Retinal pigment epithelial cell (primary cell): ENCODE data around the gene EYA4.

Experiments used
- DNase-seq: peaks from one replicate; pipeline ENCODE4 v3.0.0-alpha.2; 2010; ENCODE audit warnings: low read depth
- H3K4me3 ChIP-seq: 2 replicates; pipeline ENCODE4 v1.5.1; 2011; ENCODE audit warnings: mild to moderate bottlenecking, low read length, control low read depth, moderate library complexity
- TF ChIP-seq, protein P1 (sequence below): conservative IDR thresholded peaks from 2 replicates; pipeline ENCODE4 v1.5.1; 2011; ENCODE audit warnings: low read depth, low read length, control low read depth, inconsistent platforms

Gene EYA4

DNA sequence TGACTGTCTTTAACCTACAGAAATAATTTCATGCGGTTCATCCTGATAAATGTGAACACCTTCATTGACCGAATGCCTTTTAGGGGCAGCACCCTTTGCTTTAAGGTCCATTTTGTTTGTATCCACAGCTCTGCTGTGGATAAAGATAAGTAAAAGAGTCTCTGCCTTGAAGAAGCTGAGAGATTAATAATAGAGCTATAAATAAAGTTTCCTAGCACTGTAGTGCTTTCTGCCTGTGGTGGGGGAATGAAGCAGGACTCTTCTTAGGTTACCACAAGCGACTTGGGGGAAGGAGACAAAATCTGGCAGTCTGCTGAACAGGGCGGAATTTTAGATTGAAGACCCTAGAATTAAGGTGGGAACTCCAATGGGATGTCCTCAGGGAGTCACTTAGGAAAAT lies 57.6 kb downstream of the EYA4 start:
- no peak overlapping the region for H3K4me3 ChIP-seq
- no peak for DNase-seq
- TF ChIP-seq, protein P1, sequence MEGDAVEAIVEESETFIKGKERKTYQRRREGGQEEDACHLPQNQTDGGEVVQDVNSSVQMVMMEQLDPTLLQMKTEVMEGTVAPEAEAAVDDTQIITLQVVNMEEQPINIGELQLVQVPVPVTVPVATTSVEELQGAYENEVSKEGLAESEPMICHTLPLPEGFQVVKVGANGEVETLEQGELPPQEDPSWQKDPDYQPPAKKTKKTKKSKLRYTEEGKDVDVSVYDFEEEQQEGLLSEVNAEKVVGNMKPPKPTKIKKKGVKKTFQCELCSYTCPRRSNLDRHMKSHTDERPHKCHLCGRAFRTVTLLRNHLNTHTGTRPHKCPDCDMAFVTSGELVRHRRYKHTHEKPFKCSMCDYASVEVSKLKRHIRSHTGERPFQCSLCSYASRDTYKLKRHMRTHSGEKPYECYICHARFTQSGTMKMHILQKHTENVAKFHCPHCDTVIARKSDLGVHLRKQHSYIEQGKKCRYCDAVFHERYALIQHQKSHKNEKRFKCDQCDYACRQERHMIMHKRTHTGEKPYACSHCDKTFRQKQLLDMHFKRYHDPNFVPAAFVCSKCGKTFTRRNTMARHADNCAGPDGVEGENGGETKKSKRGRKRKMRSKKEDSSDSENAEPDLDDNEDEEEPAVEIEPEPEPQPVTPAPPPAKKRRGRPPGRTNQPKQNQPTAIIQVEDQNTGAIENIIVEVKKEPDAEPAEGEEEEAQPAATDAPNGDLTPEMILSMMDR = no peak

DNA sequence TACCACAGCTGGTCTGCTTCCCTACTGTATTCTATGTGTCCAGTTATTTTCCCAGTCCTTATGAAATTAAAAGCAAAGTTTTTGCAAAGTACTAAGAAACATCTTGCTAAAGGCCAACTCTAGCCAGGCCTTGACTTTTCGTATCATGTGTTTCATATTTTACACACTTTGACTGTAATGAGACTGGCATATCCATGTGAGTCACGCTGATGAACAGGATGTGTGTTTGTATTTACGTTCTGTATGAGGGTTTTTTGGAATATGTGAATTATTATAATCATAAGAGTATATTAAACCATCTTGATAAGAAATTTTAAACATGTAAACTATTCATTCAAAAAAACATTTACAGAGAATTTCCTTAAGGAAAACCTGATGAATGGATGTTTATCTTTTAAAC lies 59.7 kb downstream of the EYA4 start:
- TF ChIP-seq, protein P1 = no peak
- DNase-seq = no peak
- H3K4me3 ChIP-seq = no peak overlapping the region

- TF ChIP-seq, protein P1 = no peak
- no peak overlapping the region for H3K4me3 ChIP-seq
- no peak for DNase-seq
Measured at GRCh38 chr6:133301835-133302234, 60.7 kb downstream of the EYA4 start.

GRCh38 chr6:133306931-133307330 lies 65.8 kb downstream of the EYA4 start:
- no peak for DNase-seq
- TF ChIP-seq, protein P1 = no peak
- H3K4me3 ChIP-seq = no peak overlapping the region

GRCh38 chr6:133309579-133309978 lies 68.4 kb downstream of the EYA4 start:
- H3K4me3 ChIP-seq = no peak overlapping the region
- no peak for DNase-seq
- TF ChIP-seq, protein P1 = no peak

DNA sequence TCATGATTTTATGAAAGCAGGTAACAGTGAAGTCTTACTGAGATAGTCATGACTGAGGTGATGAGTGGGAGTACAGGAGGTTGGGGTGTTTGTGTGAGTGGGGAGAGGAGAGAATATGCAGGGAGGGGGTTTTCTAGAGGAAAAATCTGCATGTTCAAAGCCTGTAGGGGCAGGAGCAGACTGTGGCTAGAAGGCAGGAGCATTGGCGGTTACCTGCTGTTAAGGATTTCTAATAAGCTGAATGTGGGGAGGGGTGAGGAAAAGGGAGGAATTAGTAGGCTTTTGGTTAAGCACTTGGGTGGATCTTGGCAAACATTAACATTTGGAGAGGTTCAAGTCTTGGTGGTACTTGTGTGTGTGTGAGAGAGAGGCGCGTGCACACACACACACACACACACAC lies 70.8 kb downstream of the EYA4 start:
- no peak overlapping the region for H3K4me3 ChIP-seq
- TF ChIP-seq, protein P1 = no peak
- no peak for DNase-seq

- no peak for DNase-seq
- H3K4me3 ChIP-seq = no peak overlapping the region
- TF ChIP-seq, protein P1 = no peak
Measured at GRCh38 chr6:133313068-133313467, 71.9 kb downstream of the EYA4 start.
